Measurements from ENCODE around the gene OGG1. TPM values are rescaled to one million over a fixed set of nuclear protein-coding genes. Genes with fewer than 3 reads are reported as not detected.

The OGG1 gene
- total RNA-seq, 2 donors from 2014 or later: 31.0 to 33.4 TPM

DNA sequence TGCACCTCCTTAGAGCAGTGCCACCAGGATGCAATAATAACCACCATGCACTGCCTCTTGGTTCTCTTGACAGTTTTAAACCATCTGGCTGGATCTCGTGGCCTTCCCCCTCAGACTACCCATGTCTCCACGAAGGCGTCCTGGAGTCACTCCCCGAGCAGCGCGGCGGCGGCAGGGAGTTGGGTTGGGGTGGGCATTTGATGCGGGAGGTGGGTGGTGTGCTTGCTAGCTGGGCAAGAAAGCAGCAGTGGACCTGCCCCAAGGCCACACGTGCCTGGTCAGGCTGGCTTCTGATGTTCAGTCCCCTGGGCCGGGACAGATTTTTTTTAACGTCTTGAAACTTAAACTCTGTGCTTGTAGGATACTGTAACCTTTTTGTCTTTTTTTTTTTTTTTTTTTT lies 56.4 kb downstream of the OGG1 start:
- Mint-ChIP-seq H3K4me1 (ENCODE audit: low read depth) (peaks cover 43% of the 10 kb centered on the region), H3K36me3 (ENCODE audit: insufficient read depth in 2 of 2) (peaks cover 13 to 30% of the 10 kb centered on the region in 2 donors), H3K9me3 (no peaks in the 10 kb centered on the region), H3K27me3 (ENCODE audit: low read depth) (no peaks in the 10 kb centered on the region), H3K27ac (no peak overlapping the region), H3K4me3 (no peak overlapping the region)
- DNase-seq (no peak), ATAC-seq (replicated peaks in 1 of 2) (no peak)

Other genes with a start within 250 kb of the OGG1 start
- gene LHFPL4, start 196.1 kb upstream of the OGG1 start, total RNA-seq: not detected
- gene MTMR14, start 100.4 kb upstream of the OGG1 start, total RNA-seq: 10 to 100 TPM; 49.4 to 58.7 TPM
- gene CPNE9, start 46.1 kb upstream of the OGG1 start, total RNA-seq: under 1 TPM; 0.46 to 0.77 TPM
- 10 to 100 TPM; 34.6 to 42.7 TPM for gene BRPF1, start 18.2 kb upstream of the OGG1 start, total RNA-seq
- gene CAMK1, start 20.0 kb downstream of the OGG1 start, total RNA-seq: 10 to 100 TPM; 38.6 to 47.4 TPM
- gene TADA3, start 42.5 kb downstream of the OGG1 start, total RNA-seq: 100 to 1,000 TPM; 105 to 112 TPM
- 100 to 1,000 TPM; 168 to 176 TPM for gene ARPC4, start 43.1 kb downstream of the OGG1 start, total RNA-seq
- gene TTLL3, start 60.3 kb downstream of the OGG1 start, total RNA-seq: 10 to 100 TPM; 63.6 to 75.5 TPM
- 10 to 100 TPM; 40.1 to 53.7 TPM for gene RPUSD3, start 94.1 kb downstream of the OGG1 start, total RNA-seq
- under 1 TPM in 1 of 2 donors, not detected in 1; 0.65 TPM for gene CIDEC, start 130.3 kb downstream of the OGG1 start, total RNA-seq
- 10 to 100 TPM; 34.6 to 39.4 TPM for gene JAGN1, start 140.7 kb downstream of the OGG1 start, total RNA-seq
- 1 to 10 TPM in 1 of 2 donors, under 1 TPM in 1; 0.94 to 5.5 TPM for gene IL17RE, start 152.9 kb downstream of the OGG1 start, total RNA-seq
- under 1 TPM; 0.41 to 0.93 TPM for gene IL17RC, start 167.1 kb downstream of the OGG1 start, total RNA-seq
- 10 to 100 TPM; 18.8 to 25.3 TPM for gene CRELD1, start 183.9 kb downstream of the OGG1 start, total RNA-seq
- gene PRRT3, start 202.5 kb downstream of the OGG1 start, total RNA-seq: 10 to 100 TPM in 1 of 2 donors, 1 to 10 TPM in 1; 7.9 to 14.5 TPM
- gene EMC3, start 236.9 kb downstream of the OGG1 start, total RNA-seq: 10 to 100 TPM; 45.3 to 48.7 TPM